Measurements from ENCODE around the gene DDAH2.

Gene DDAH2

DNA sequence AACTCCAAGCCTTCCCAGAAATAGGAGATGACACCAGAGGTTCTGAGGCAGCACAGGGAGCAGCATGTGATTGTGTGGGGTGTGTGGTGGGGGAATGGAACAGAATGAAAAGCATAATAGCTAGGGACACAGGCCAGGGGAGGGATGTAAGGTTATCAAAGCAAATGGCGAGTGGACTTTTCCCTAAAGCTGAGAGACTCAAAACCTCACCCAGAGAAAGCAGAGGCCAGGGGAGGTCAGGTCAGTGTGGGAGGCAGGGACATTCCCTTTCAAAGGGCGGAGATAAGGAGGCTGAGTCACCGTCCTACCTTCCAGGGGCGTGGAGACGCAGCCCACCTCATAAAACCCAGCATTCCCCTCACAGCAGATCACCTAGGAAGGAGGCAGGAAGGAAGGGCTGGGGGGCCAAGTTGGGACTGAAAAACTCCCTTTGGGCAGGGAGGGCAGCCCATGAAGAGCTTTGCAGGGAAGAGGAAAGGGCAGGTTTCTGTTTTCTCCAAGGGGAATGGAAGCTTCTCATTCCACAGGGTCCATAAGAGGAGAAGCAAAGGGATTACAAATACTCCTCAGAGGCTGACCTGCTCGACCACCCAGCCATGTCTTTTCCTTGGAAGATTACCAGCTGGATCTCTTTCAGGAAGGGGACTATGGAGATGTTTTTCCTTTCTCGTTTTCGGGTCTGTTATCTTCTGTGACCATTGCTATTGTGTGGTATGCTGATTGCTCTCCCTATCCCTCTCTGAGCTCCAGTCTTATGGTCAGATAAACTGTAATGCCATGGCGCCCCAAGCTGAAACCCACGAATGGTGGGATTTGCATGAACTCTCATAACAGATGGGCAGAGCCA is 38.6 kb downstream of the DDAH2 start:
- Histone ChIP-seq H3K4me3 (no peak overlapping the region), H3K36me3 (peaks cover 62 to 100% (median 89%) of the 10 kb centered on the region in 3 donors), H3K27me3 (no peaks in the 10 kb centered on the region), H3K4me1 (no peaks in the 10 kb centered on the region), H3K27ac (no peak overlapping the region), H3K9me3 (no peaks in the 10 kb centered on the region)
- TF ChIP-seq, protein P1, sequence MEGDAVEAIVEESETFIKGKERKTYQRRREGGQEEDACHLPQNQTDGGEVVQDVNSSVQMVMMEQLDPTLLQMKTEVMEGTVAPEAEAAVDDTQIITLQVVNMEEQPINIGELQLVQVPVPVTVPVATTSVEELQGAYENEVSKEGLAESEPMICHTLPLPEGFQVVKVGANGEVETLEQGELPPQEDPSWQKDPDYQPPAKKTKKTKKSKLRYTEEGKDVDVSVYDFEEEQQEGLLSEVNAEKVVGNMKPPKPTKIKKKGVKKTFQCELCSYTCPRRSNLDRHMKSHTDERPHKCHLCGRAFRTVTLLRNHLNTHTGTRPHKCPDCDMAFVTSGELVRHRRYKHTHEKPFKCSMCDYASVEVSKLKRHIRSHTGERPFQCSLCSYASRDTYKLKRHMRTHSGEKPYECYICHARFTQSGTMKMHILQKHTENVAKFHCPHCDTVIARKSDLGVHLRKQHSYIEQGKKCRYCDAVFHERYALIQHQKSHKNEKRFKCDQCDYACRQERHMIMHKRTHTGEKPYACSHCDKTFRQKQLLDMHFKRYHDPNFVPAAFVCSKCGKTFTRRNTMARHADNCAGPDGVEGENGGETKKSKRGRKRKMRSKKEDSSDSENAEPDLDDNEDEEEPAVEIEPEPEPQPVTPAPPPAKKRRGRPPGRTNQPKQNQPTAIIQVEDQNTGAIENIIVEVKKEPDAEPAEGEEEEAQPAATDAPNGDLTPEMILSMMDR (IDR thresholded peaks at IDR 0.05): no peak
- intact Hi-C loops (cut with DNase I; ENCODE audit: low total_unique reads): no loop called here
- DNase-seq: no peak

DNA sequence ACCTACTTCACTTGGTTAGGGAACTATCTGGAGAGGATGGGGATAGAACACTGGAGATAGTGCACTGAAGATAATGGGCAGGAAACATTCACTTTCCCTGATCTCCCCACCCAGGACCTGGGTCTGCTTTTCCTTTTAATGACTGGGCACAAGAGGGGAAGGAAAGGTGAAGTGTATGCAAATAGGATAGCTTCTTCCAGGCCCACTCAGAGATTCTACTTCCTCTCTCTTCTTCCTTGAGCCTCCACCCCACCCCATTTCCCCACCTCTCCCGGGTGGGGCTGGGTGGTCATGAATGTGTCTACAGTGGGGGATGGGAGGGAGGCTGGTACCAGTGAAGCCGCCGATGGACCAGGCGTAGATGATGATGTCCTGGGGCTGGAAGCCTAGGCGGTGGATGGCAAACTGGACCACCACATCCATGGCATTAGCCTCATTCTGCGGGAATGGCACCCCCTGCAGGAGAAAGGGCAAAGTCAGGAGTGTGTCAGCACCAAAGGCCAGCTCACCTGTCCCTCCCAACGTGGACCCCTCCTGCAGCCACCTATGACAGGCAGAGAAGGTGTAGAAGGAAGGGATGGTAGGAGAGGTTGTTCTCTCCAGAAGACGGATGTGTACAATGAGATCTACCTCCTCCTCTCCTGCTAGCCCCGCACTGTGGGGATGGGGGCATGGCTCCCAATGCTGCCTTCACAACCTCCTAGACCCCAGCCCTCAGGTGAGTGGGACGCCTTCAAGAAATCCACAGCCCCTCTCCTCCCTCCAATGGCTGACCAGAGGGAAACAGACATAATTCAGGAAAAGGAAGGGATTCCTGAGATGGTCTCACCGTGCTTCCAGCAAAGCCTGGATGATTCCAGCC is 39.6 kb downstream of the DDAH2 start:
- no peak overlapping the region for H3K4me3 ChIP-seq
- no peaks in the 10 kb centered on the region for H3K4me1 ChIP-seq
- no peaks in the 10 kb centered on the region for H3K27me3 ChIP-seq
- intact Hi-C loops (cut with DNase I; ENCODE audit: low total_unique reads): no loop called here
- no peak overlapping the region for H3K27ac ChIP-seq
- TF ChIP-seq, protein P1 (IDR thresholded peaks at IDR 0.05): no peak
- no peak for DNase-seq
- peaks cover 53 to 97% (median 79%) of the 10 kb centered on the region in 3 donors for H3K36me3 ChIP-seq
- no peaks in the 10 kb centered on the region for H3K9me3 ChIP-seq

DNA sequence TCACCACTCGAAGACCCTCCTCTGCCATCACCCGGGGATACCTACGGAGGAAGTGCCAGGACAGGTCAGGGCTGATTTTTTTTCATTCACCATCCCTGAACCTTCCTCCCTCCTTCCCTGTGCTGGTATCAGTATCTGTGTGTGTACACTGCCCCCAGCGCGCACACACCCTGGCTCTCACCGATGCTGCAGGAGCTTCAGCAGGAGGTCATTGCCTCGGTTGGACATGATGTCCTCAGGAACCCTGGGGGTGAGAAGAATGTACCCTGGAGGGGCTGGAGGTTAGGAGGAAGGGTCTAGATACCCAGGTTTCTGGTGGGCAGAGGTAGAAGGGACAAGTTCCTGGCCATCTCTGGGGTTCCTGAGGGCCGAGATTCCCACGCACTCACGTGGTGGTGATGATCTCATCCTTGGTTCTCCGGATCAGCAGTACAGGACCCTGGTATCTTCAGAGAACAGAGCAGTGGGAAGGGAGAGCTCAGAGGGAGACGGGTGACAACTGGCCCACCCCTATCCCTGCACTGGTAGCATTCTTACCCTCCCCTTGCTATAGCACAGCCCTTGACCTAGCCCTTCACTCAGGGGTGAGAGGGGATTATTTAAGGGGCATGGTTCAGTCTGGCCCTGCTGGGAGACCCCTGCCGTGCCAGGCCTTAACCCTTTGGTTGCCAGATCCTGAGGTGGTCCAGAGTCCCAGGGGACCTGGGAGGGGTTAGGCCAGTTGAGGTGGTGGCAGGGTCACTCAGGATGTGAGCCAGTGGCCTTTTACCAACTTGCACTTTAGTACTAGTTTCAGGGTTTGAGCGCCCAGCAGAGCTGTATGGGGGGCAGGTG is 41.0 kb downstream of the DDAH2 start:
- H3K27me3 ChIP-seq: no peaks in the 10 kb centered on the region
- no peak overlapping the region for H3K4me3 ChIP-seq
- no peak for DNase-seq
- peaks cover 0 to 2% (median 0%) of the 10 kb centered on the region in 4 donors for H3K4me1 ChIP-seq
- no peak overlapping the region for H3K27ac ChIP-seq
- no peaks in the 10 kb centered on the region for H3K9me3 ChIP-seq
- TF ChIP-seq, protein P1 (IDR thresholded peaks at IDR 0.05): no peak
- intact Hi-C loops (cut with DNase I; ENCODE audit: low total_unique reads): no loop called here
- H3K36me3 ChIP-seq: peaks cover 53 to 90% (median 65%) of the 10 kb centered on the region in 3 donors

DNA sequence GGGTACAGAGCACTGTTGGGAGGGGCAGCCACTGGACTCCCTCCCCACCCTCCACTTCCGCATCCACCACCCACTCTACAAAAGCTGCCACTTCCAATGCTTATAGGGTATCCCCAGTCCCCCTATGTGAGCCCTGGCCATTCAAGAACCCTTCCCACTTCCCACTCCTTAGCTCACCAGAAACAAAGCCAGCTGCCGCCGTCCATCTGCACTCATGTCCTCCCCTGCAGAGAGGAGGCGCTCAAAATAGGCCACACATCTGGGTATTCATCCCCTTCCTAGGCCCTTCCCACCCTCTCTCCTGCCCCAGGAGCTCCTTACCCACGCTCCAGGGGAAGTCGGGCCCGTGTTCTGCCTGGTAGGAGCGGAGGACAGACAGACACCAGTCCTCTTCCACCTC is 41.8 kb downstream of the DDAH2 start:
- Histone ChIP-seq H3K9me3 (no peaks in the 10 kb centered on the region), H3K4me1 (peaks cover 0 to 6% (median 0%) of the 10 kb centered on the region in 4 donors), H3K27ac (no peak overlapping the region), H3K4me3 (no peak overlapping the region), H3K27me3 (no peaks in the 10 kb centered on the region), H3K36me3 (peaks cover 53 to 83% (median 58%) of the 10 kb centered on the region in 3 donors)
- intact Hi-C loops (cut with DNase I; ENCODE audit: low total_unique reads): no loop called here
- no peak for DNase-seq
- TF ChIP-seq, protein P1 (IDR thresholded peaks at IDR 0.05): no peak

DNA sequence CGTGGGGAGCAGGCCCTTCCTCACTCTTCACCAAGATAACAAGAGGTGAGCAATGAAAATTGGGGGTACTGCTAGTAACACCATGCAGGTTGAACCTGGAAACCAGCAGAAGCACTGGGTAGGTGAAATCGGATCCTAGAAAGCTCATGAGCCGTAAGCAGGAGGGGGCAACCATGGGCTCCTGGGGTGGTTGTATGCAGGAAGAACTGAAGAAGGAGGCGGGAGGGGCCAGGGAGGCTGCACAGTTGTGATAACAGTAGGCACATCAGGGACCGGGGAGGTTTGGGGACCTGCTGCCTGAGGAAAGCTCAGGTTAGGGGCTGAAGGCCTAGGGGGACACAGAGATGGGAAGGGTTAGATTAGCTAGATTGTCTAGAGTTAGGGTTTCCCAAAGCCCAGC is 42.6 kb downstream of the DDAH2 start:
- intact Hi-C loops (cut with DNase I; ENCODE audit: low total_unique reads): no loop called here

More for the DNA sequence above, 42.6 kb downstream of the DDAH2 start:
- TF ChIP-seq, protein P1 (IDR thresholded peaks at IDR 0.05): no peak
- Histone ChIP-seq H3K27me3 (no peaks in the 10 kb centered on the region), H3K9me3 (no peaks in the 10 kb centered on the region), H3K4me1 (peaks cover 0 to 12% (median under 1%) of the 10 kb centered on the region in 4 donors), H3K36me3 (peaks cover 49 to 75% (median 50%) of the 10 kb centered on the region in 3 donors), H3K4me3 (no peak overlapping the region), H3K27ac (no peak overlapping the region)
- DNase-seq: no peak
